HepG2 (cell line): ENCODE measurements around the gene RPTOR. TPM values are rescaled to one million over a fixed set of nuclear protein-coding genes. Genes with fewer than 3 reads are reported as not detected.

Experiments
- ATAC-seq: fragments of 200-7000 bp; cut with Tn5 transposase; 3 replicates; pipeline ENCODE4 v1.9.1; 2020; ENCODE audit warnings: mild to moderate bottlenecking, moderate library complexity
- BruUV-seq: library from RNA; stranded (reverse); fragments of 400-500 nt; replicated peaks from 2 replicates; lab custom pipeline; 2021; lab: Mats Ljungman, UMichigan
- CTCF ChIA-PET: fragments of 300-600 bp; formaldehyde crosslinking; extraction: SDS; loops from one replicate; lab custom pipeline; 2021; ENCODE audit warnings: low total read pairs, inconsistent platforms, low intra/inter-chr PET ratio; lab: Yijun Ruan, JAX
- POLR2A ChIA-PET: fragments of 350-600 bp; sonication (Branson Sonifier 250); formaldehyde crosslinking; loops from one replicate; lab custom pipeline; 2020; ENCODE audit warnings: antibody characterized with exemption, inconsistent platforms; lab: Yijun Ruan, JAX
- DNase-seq: peaks from one replicate; pipeline ENCODE4 v3.0.0-alpha.2; 2015; ENCODE audit warnings: low spot score
- FAIRE-seq: peaks from 3 replicates; lab custom pipeline; 2011; peaks lifted over from hg19 to GRCh38; lab: Jason Lieb, UNC
- H2AFZ ChIP-seq: one replicate; pipeline ENCODE4 v1.6.1; 2011; ENCODE audit warnings: low read length, inconsistent platforms
- H3K27ac ChIP-seq: fragments of 300-600 bp; 3 replicates; pipeline ENCODE4 v1.8.0; 2011; ENCODE audit warnings: mixed run types, mild to moderate bottlenecking, mixed read lengths, low read length, inconsistent platforms; ENCODE audit not compliant: insufficient read depth; ENCODE audit errors: extremely low read length
- H3K27me3 ChIP-seq, 2 experiments: fragments of 200-600 bp in 1 of 2; 2 replicates in 1 of 2; 3 replicates in 1 of 2; pipeline versions ENCODE4 v1.6.0 to v1.8.0; 2011; ENCODE audit warnings: low read length in 2 of 2, mild to moderate bottlenecking in 2 of 2, moderate library complexity in 2 of 2, inconsistent platforms in 1 of 2; ENCODE audit not compliant: insufficient read depth in 2 of 2, control insufficient read depth in 1 of 2
- H3K36me3 ChIP-seq, 2 experiments: fragments of 200-600 bp in 1 of 2; replicated peaks in 1 of 2; 2 replicates in 1 of 2; 3 replicates in 1 of 2; pipeline versions ENCODE4 v1.5.1 to v1.8.0; 2011; ENCODE audit warnings: low read length in 2 of 2, inconsistent platforms in 1 of 2; ENCODE audit not compliant: insufficient read depth in 2 of 2, control insufficient read depth in 1 of 2
- H3K4me1 ChIP-seq: 2 replicates; pipeline ENCODE4 v1.5.1; 2012; ENCODE audit warnings: low read length, inconsistent platforms; ENCODE audit not compliant: insufficient read depth
- H3K4me2 ChIP-seq: 2 replicates; pipeline ENCODE4 v1.6.0; 2011; ENCODE audit warnings: low read depth, low read length, inconsistent platforms
- H3K4me3 ChIP-seq, 3 experiments: fragments of 200-600 bp in 1 of 3; sonication (generic), shearing (Covaris generic) in 1 of 3; replicated peaks in 1 of 3; 2 replicates each; pipeline ENCODE4 v1.5.1; 2011 to 2016; ENCODE audit warnings: low read length in 3 of 3, inconsistent platforms in 2 of 3, low read depth in 2 of 3, mild to moderate bottlenecking in 2 of 3, control low read depth in 1 of 3, mixed read lengths in 1 of 3; ENCODE audit not compliant: insufficient read depth in 1 of 3
- H3K79me2 ChIP-seq: one replicate; pipeline ENCODE4 v1.6.1; 2011; ENCODE audit warnings: low read length, inconsistent platforms; ENCODE audit not compliant: insufficient read depth
- H3K9ac ChIP-seq: 2 replicates; pipeline ENCODE4 v1.6.0; 2011; ENCODE audit warnings: mild to moderate bottlenecking, low read depth, low read length, inconsistent platforms; ENCODE audit not compliant: insufficient read depth
- H3K9me3 ChIP-seq: 2 replicates; pipeline ENCODE4 v1.5.1; 2012; ENCODE audit warnings: mild to moderate bottlenecking, low read length
- H4K20me1 ChIP-seq: 2 replicates; pipeline ENCODE4 v1.6.0; 2011; ENCODE audit warnings: inconsistent platforms, mild to moderate bottlenecking, low read length, moderate library complexity; ENCODE audit not compliant: insufficient read depth
- BORCS8-MEF2B ChIP-seq: sonication (generic); formaldehyde crosslinking; IDR thresholded peaks from 2 replicates; pipeline ENCODE4 v1.8.0; 2022; ENCODE audit warnings: mild to moderate bottlenecking, missing genetic modification reagents
- FOXC1 ChIP-seq: sonication (generic); formaldehyde crosslinking; IDR thresholded peaks from 2 replicates; pipeline ENCODE4 v1.8.0; 2022; ENCODE audit warnings: mild to moderate bottlenecking, missing genetic modification reagents, borderline replicate concordance
- GPBP1L1 ChIP-seq: sonication (generic); formaldehyde crosslinking; IDR thresholded peaks from 2 replicates; pipeline ENCODE4 v1.5.0; 2020; ENCODE audit warnings: mild to moderate bottlenecking, missing genetic modification reagents
- KAT7 ChIP-seq: IDR thresholded peaks from 2 replicates; pipeline ENCODE4 v1.6.1; 2018; ENCODE audit warnings: borderline replicate concordance, missing compliant biosample characterization
- PHF5A ChIP-seq: IDR thresholded peaks from one replicate; pipeline ENCODE4 v1.6.1; 2018; ENCODE audit warnings: low read depth, missing genetic modification reagents; ENCODE audit not compliant: unreplicated experiment
- SRF ChIP-seq: IDR thresholded peaks from 2 replicates; pipeline ENCODE4 v1.6.1; 2011; ENCODE audit warnings: mild to moderate bottlenecking, low read depth, low read length, moderate library complexity
- ZNF260 ChIP-seq: sonication (generic); formaldehyde crosslinking; IDR thresholded peaks from 2 replicates; pipeline ENCODE4 v1.4.0; 2020; ENCODE audit warnings: missing genetic modification reagents, low read depth, mild to moderate bottlenecking, borderline replicate concordance
- ZNF34 ChIP-seq: sonication (generic); formaldehyde crosslinking; IDR thresholded peaks from 2 replicates; pipeline ENCODE4 v1.4.0; 2020; ENCODE audit warnings: mild to moderate bottlenecking, missing genetic modification reagents, borderline replicate concordance
- ZSCAN9 ChIP-seq: IDR thresholded peaks from 2 replicates; pipeline ENCODE4 v1.6.1; 2016; ENCODE audit warnings: borderline replicate concordance
- WGBS: methylation state at CpG from one replicate; pipeline ENCODE4 v1.1.6; 2017; ENCODE audit warnings: low lambda C conversion rate; 5-methylcytosine and 5-hydroxymethylcytosine counted together
- in situ Hi-C: cut with HindIII; loops from 2 replicates; pipeline ENCODE4 v1.10.0; 2017; ENCODE audit warnings: low pct_unique_long_range_greater_than_20kb; ENCODE audit not compliant: extremely low pct_ligation_motif_present
- intact Hi-C: fragments of 100-400 bp; cut with micrococcal nuclease; formaldehyde crosslinking; loops from one replicate; pipeline ENCODE4 v1.10.0; 2022; ENCODE audit not compliant: unreplicated experiment
- polyA plus RNA-seq, 8 experiments: library from polyadenylated mRNA; depleted of rRNA in 3 of 8; stranded (reverse) in 7 of 8; unstranded in 1 of 8; fragments of >200 nt; fragmentation: Illumina TruSeq in 4 of 8; extraction: Trizol in 4 of 8; gene quantifications; 2 replicates each; pipeline versions ENCODE4 v1.2.1 to v1.2.3, GENCODE V29; 2011 to 2016; ENCODE audit warnings: low read depth in 4 of 8, missing spikeins in 1 of 8, mixed read lengths in 1 of 8; ENCODE audit not compliant: insufficient read depth in 1 of 8
- total RNA-seq, 5 experiments: library from RNA; depleted of rRNA; stranded (reverse); fragments of >200 nt; fragmentation: Illumina TruSeq; extraction: Trizol; gene quantifications; 2 replicates each; pipeline ENCODE4 v1.2.3, GENCODE V29; 2016; ENCODE audit warnings: low read depth in 1 of 5

RPTOR gene
- total and polyA plus RNA-seq, 2 of the 13 experiments (the other 11 are each of a cell fraction or from before 2014, with no cell fraction given), result 6.6 to 25.3 TPM

DNA sequence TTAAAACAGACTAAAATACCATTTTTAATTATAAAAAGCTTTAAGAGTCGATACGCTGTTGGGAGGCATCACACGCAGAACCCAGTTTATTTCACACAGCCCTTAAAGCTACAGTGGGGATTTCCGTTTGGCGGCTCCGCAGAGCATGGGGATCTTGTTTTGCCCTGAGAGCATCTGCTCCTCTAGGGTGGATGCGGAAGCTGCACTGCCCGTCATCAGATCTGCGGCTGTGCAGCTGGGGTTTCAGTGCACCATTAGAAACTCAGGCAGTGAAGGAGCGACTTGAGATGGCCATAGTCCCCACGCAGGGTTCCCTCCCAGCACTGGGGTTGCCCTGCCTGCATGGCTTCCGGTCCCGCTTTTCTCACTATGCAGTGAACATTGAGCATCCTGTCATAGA is 384.8 kb downstream of the RPTOR start:
- FAIRE-seq (no peak), DNase-seq (no peak), ATAC-seq (no peak)
- Histone ChIP-seq H4K20me1 (no peaks in the 10 kb centered on the region), H3K36me3 (peaks cover 18 to 37% of the 10 kb centered on the region in 2 experiments; a peak in 4 of 5 replicates), H3K4me1 (no peaks in the 10 kb centered on the region), H3K27ac (no peak overlapping the region), H3K4me2 (no peak overlapping the region), H3K9me3 (no peaks in the 10 kb centered on the region), H3K27me3 (no peaks in the 10 kb centered on the region), H3K9ac (no peak overlapping the region), H3K79me2 (no peaks in the 10 kb centered on the region), H3K4me3 (no peak overlapping the region), H2AFZ (no peak overlapping the region)
- in situ Hi-C loops (no loop called here), intact Hi-C loops (no loop called here)
- ChIA-PET POLR2A (no interaction called here), CTCF (no interaction called here)
- 96% methylated on average over 13 of the region's 13 CpGs for WGBS
- BruUV-seq, result no TSS peak
- no peak for TF ChIP-seq PHF5A (CRISPR knock-in tag)
- no peak for TF ChIP-seq FOXC1 (CRISPR knock-in tag)
- TF ChIP-seq KAT7 (CRISPR knock-in tag), result no peak
- no peak for TF ChIP-seq BORCS8-MEF2B (CRISPR knock-in tag)
- TF ChIP-seq ZSCAN9 (CRISPR knock-in tag), result no peak
- no peak for TF ChIP-seq ZNF34 (CRISPR knock-in tag)

GRCh38 chr17:80930335-80931279 is 386.0 kb downstream of the RPTOR start:
- DNase-seq, result no peak
- no peaks in the 10 kb centered on the region for H3K27me3 ChIP-seq
- intact Hi-C loops, result no loop called here
- H2AFZ ChIP-seq, result no peak overlapping the region
- no peaks in the 10 kb centered on the region for H3K4me1 ChIP-seq
- H3K27ac ChIP-seq, result no peak overlapping the region
- no peak for TF ChIP-seq SRF
- no peak for TF ChIP-seq GPBP1L1 (CRISPR knock-in tag)
- TF ChIP-seq ZNF260, result no peak
- TF ChIP-seq, all 625 proteins: peak for 0
- no peaks in the 10 kb centered on the region for H4K20me1 ChIP-seq
- in situ Hi-C loops, result no loop called here
- 93% methylated on average over 16 of the region's 16 CpGs for WGBS
- no peak overlapping the region for H3K9ac ChIP-seq
- ATAC-seq (peak; percentile 16; the same call in 1 of the 3 replicates), FAIRE-seq (peak; percentile 74)
- peaks cover 9 to 28% of the 10 kb centered on the region in 2 experiments; a peak in 4 of 5 replicates for H3K36me3 ChIP-seq
- ChIA-PET POLR2A (no interaction called here), CTCF (no interaction called here)
- H3K4me3 ChIP-seq, result no peak overlapping the region
- no peaks in the 10 kb centered on the region for H3K9me3 ChIP-seq
- no peak overlapping the region for H3K4me2 ChIP-seq
- H3K79me2 ChIP-seq, result no peaks in the 10 kb centered on the region
- no TSS peak for BruUV-seq
